HG03342 (cell line): Measurements from ENCODE around the gene WNT1.

Experiments used
- ATAC-seq: cut with Tn5 transposase; IDR thresholded peaks from one replicate; pipeline ENCODE4 v1.9.1; 2021; ENCODE audit warnings: mild to moderate bottlenecking, moderate library complexity; ENCODE audit not compliant: unreplicated experiment

WNT1 gene

GRCh38 chr12:48999371-49000131 lies 21.4 kb downstream of the WNT1 start, which contains the start of gene DDN:
Gene DDN (minus strand): TSS chr12:48999375. CDS start chr12:48999287, 88 bp downstream.
- peak; percentile 35 for ATAC-seq

GRCh38 chr12:49000346-49000745 lies 22.2 kb downstream of the WNT1 start:
- no peak for ATAC-seq

- no peak for ATAC-seq
Observed at GRCh38 chr12:49008943-49009342, 30.8 kb downstream of the WNT1 start.

- ATAC-seq: no peak
Observed at GRCh38 chr12:49010092-49010668, 32.1 kb downstream of the WNT1 start.

GRCh38 chr12:49012739-49013138 lies 34.6 kb downstream of the WNT1 start:
- no peak for ATAC-seq

GRCh38 chr12:49013428-49013827 lies 35.3 kb downstream of the WNT1 start:
- no peak for ATAC-seq

GRCh38 chr12:49014547-49014946 lies 36.4 kb downstream of the WNT1 start:
- ATAC-seq: no peak

- no peak for ATAC-seq
Observed at GRCh38 chr12:49015196-49015595, 37.1 kb downstream of the WNT1 start.

- peak; percentile 12 for ATAC-seq
Observed at GRCh38 chr12:49017891-49018260, 39.8 kb downstream of the WNT1 start.

- peak; percentile 84 for ATAC-seq
Observed at GRCh38 chr12:49018261-49019119, 40.4 kb downstream of the WNT1 start, which contains the start of gene PRKAG1. Gene PRKAG1 (minus strand): TSS chr12:49018776. CDS start chr12:49018740, 36 bp downstream.

GRCh38 chr12:49019120-49019430 lies 41.0 kb downstream of the WNT1 start:
- ATAC-seq: no peak

GRCh38 chr12:49019443-49020324 lies 41.6 kb downstream of the WNT1 start:
- no peak for ATAC-seq

GRCh38 chr12:49020441-49020840 lies 42.3 kb downstream of the WNT1 start:
- no peak for ATAC-seq

GRCh38 chr12:49021292-49021915 lies 43.3 kb downstream of the WNT1 start:
- no peak for ATAC-seq

GRCh38 chr12:49022558-49023178 lies 44.5 kb downstream of the WNT1 start:
- no peak for ATAC-seq

- no peak for ATAC-seq
Observed at GRCh38 chr12:49023812-49024211, 45.7 kb downstream of the WNT1 start.

GRCh38 chr12:49024543-49024942 lies 46.4 kb downstream of the WNT1 start:
- no peak for ATAC-seq

- ATAC-seq: no peak
Observed at GRCh38 chr12:49025463-49025862, 47.3 kb downstream of the WNT1 start.

- no peak for ATAC-seq
Observed at GRCh38 chr12:49026101-49026500, 48.0 kb downstream of the WNT1 start.
